GM12878 (cell line): ENCODE results near the gene PHYH. TPM values are rescaled to one million over a fixed set of nuclear protein-coding genes. Genes with fewer than 3 reads are reported as not detected.

Experiments used
- ATAC-seq: fragments of 200-7000 bp; cut with Tn5 transposase; 3 replicates; pipeline ENCODE4 v1.9.1; 2020; ENCODE audit warnings: mild to moderate bottlenecking, moderate library complexity
- BruUV-seq: library from RNA; stranded (reverse); fragments of 400-500 nt; replicated peaks from 2 replicates; lab custom pipeline; 2021; lab: Mats Ljungman, UMichigan
- CTCF ChIA-PET: fragments of 300-600 bp; sonication (Branson Sonifier 250); formaldehyde crosslinking; extraction: SDS; loops from one replicate; lab custom pipeline; 2021; ENCODE audit warnings: inconsistent platforms; lab: Yijun Ruan, JAX
- POLR2A ChIA-PET: fragments of 350-600 bp; formaldehyde crosslinking; extraction: SDS; loops from one replicate; lab custom pipeline; 2021; ENCODE audit warnings: inconsistent platforms; lab: Charles Lee
- RAD21 ChIA-PET: fragments of 300-600 bp; sonication (Branson Sonifier 250); formaldehyde crosslinking; loops from one replicate; lab custom pipeline; 2023; ENCODE audit warnings: antibody characterized with exemption; ENCODE audit not compliant: unreplicated experiment; lab: Charles Lee
- SMC1A ChIA-PET: fragments of 300-600 bp; sonication (Branson Sonifier 250); formaldehyde crosslinking; loops from one replicate; lab custom pipeline; 2023; ENCODE audit not compliant: unreplicated experiment, uncharacterized antibody; lab: Charles Lee
- DNase-seq: peaks from one replicate; pipeline ENCODE4 v3.0.0-alpha.2; 2011; ENCODE audit warnings: low read depth, low spot score
- FAIRE-seq: peaks from 3 replicates; lab custom pipeline; 2011; peaks lifted over from hg19 to GRCh38; lab: Jason Lieb, UNC
- H2AFZ ChIP-seq: 2 replicates; pipeline ENCODE4 v1.6.0; 2011; ENCODE audit warnings: low read depth, low read length, control low read depth; ENCODE audit not compliant: control insufficient read depth
- H3K27ac ChIP-seq: 2 replicates; pipeline ENCODE4 v1.5.1; 2011; ENCODE audit warnings: control low read depth; ENCODE audit not compliant: control insufficient read depth, insufficient read depth
- H3K27me3 ChIP-seq, 2 experiments: replicated peaks in 1 of 2; 2 replicates each; pipeline versions ENCODE4 v1.6.0 to v1.6.1; 2011; ENCODE audit warnings: low read length in 1 of 2; ENCODE audit not compliant: control insufficient read depth in 2 of 2, insufficient read depth in 2 of 2
- H3K36me3 ChIP-seq, 2 experiments: 2 replicates each; pipeline ENCODE4 v1.5.1; 2011; ENCODE audit warnings: low read length in 1 of 2; ENCODE audit not compliant: control insufficient read depth in 2 of 2, insufficient read depth in 2 of 2
- H3K4me1 ChIP-seq: 2 replicates; pipeline ENCODE4 v1.6.1; 2011; ENCODE audit warnings: mild to moderate bottlenecking, low read length, moderate library complexity, mixed read lengths; ENCODE audit not compliant: control insufficient read depth, insufficient read depth
- H3K4me2 ChIP-seq: 2 replicates; pipeline ENCODE4 v1.6.0; 2011; ENCODE audit warnings: control low read depth; ENCODE audit not compliant: control insufficient read depth, insufficient read depth
- H3K4me3 ChIP-seq: fragments of 200-600 bp; sonication (generic); 2 replicates; pipeline ENCODE4 v1.5.1; 2016
- H3K79me2 ChIP-seq: 2 replicates; pipeline ENCODE4 v1.6.0; 2011; ENCODE audit warnings: low read length; ENCODE audit not compliant: control insufficient read depth, insufficient read depth
- H3K9ac ChIP-seq: 2 replicates; pipeline ENCODE4 v1.8.0; 2011; ENCODE audit warnings: low read length, control low read depth, mixed read lengths; ENCODE audit not compliant: control insufficient read depth, insufficient read depth
- H3K9me3 ChIP-seq: replicated peaks from 3 replicates; pipeline ENCODE4 v1.5.1; 2011; ENCODE audit warnings: mild to moderate bottlenecking, low read length; ENCODE audit not compliant: control insufficient read depth, insufficient read depth
- H4K20me1 ChIP-seq: 2 replicates; pipeline ENCODE4 v1.6.0; 2011; ENCODE audit not compliant: control insufficient read depth, insufficient read depth
- ASH2L ChIP-seq: fragments of 300-600, 200-600 bp; sonication (generic); IDR thresholded peaks from 2 replicates; pipeline ENCODE4 v1.6.1; 2017; ENCODE audit warnings: low read depth, mild to moderate bottlenecking, borderline replicate concordance
- BCL11A ChIP-seq: IDR thresholded peaks from 2 replicates; pipeline ENCODE4 v1.6.1; 2011; ENCODE audit warnings: low read depth, low read length
- CBX3 ChIP-seq: fragments of 200-600 bp; sonication (generic); IDR thresholded peaks from 2 replicates; pipeline ENCODE4 v1.6.1; 2016; ENCODE audit warnings: low read depth, borderline replicate concordance
- EGR1 ChIP-seq, 2 experiments: IDR thresholded peaks; 1 replicate in 1 of 2; 2 replicates in 1 of 2; pipeline ENCODE4 v1.6.1; 2011 to 2012; ENCODE audit warnings: low read depth in 2 of 2, low read length in 2 of 2, borderline replicate concordance in 1 of 2, mild to moderate bottlenecking in 1 of 2, moderate library complexity in 1 of 2
- IRF3 ChIP-seq: fragments of 450-650 bp; IDR thresholded peaks from 2 replicates; pipeline ENCODE4 v1.6.1; 2014; ENCODE audit warnings: mild to moderate bottlenecking
- KDM1A ChIP-seq: fragments of 200-600 bp; sonication (generic); IDR thresholded peaks from 2 replicates; pipeline ENCODE4 v1.6.1; 2016; ENCODE audit warnings: borderline replicate concordance
- KLF5 ChIP-seq: fragments of 450-650 bp; IDR thresholded peaks from 2 replicates; pipeline ENCODE4 v1.6.1; 2014; ENCODE audit warnings: mild to moderate bottlenecking; ENCODE audit not compliant: partially characterized antibody
- PRDM15 ChIP-seq: fragments of 450-650 bp; formaldehyde crosslinking; IDR thresholded peaks from 2 replicates; pipeline ENCODE4 v1.4.0; 2020; ENCODE audit warnings: mild to moderate bottlenecking, moderate library complexity
- RUNX3 ChIP-seq: IDR thresholded peaks from 2 replicates; pipeline ENCODE4 v1.6.1; 2012; ENCODE audit warnings: low read length, inconsistent platforms
- ZNF217 ChIP-seq: fragments of 450-650 bp; IDR thresholded peaks from 2 replicates; pipeline ENCODE4 v1.6.1; 2017; ENCODE audit warnings: antibody characterized with exemption, mild to moderate bottlenecking
- ZSCAN29 ChIP-seq: fragments of 450-650 bp; IDR thresholded peaks from 2 replicates; pipeline ENCODE4 v1.6.1; 2017; ENCODE audit warnings: mild to moderate bottlenecking, moderate library complexity
- WGBS: methylation state at CpG from one replicate; pipeline ENCODE4 v1.1.6; 2016; ENCODE audit warnings: low lambda C conversion rate; ENCODE audit not compliant: insufficient replicate concordance, insufficient coverage; ENCODE audit errors: missing lambda C conversion rate; 5-methylcytosine and 5-hydroxymethylcytosine counted together
- in situ Hi-C: fragments of 300-500 bp; cut with MboI; formaldehyde crosslinking; loops from 9 replicates; pipeline ENCODE4 v1.14.3; 2018; ENCODE audit warnings: mixed read lengths
- intact Hi-C: fragments of 100-400 bp; cut with micrococcal nuclease; formaldehyde crosslinking; loops from one replicate; pipeline ENCODE4 v1.14.2; 2022; ENCODE audit not compliant: unreplicated experiment
- polyA plus RNA-seq, 11 experiments: library from polyadenylated mRNA; depleted of rRNA in 4 of 11; unstranded in 6 of 11; stranded (reverse) in 5 of 11; fragments of >200 nt; fragmentation: Nextera tagmentation in 4 of 11; fragmentation: Illumina TruSeq in 1 of 11; extraction: Ambion mirVana in 4 of 11; extraction: Trizol in 1 of 11; gene quantifications; 1 replicate in 1 of 11; 2 replicates in 10 of 11; pipeline versions ENCODE4 v1.2.1 to v1.2.3, GENCODE V29; 2011 to 2016; ENCODE audit warnings: inconsistent platforms in 2 of 11, missing spikeins in 2 of 11, low read depth in 1 of 11
- total RNA-seq, 4 experiments: library from RNA; depleted of rRNA in 3 of 4; stranded (reverse); fragments of >200 nt in 3 of 4; fragmentation: Illumina TruSeq in 1 of 4; extraction: Trizol in 1 of 4; gene quantifications; 2 replicates each; pipeline versions ENCODE4 v1.2.1 to v1.2.3, GENCODE V29; 2013 to 2021

Gene PHYH
- total and polyA plus RNA-seq, 10 of the 15 experiments (the other 5 are each of a cell fraction or from before 2014, with no cell fraction given) = 3.2 to 10.3 (median 5.0) TPM

GRCh38 chr10:13311177-13311575 lies 11.3 kb upstream of the PHYH start:
- Histone ChIP-seq H2AFZ (no peak overlapping the region), H3K4me2 (no peak overlapping the region), H3K4me1 (no peaks in the 10 kb centered on the region), H3K79me2 (no peaks in the 10 kb centered on the region), H3K4me3 (no peak overlapping the region), H3K9ac (no peak overlapping the region), H3K27me3 (no peaks in the 10 kb centered on the region), H3K36me3 (no peaks in the 10 kb centered on the region), H3K9me3 (no peaks in the 10 kb centered on the region), H4K20me1 (no peaks in the 10 kb centered on the region), H3K27ac (no peak overlapping the region)
- POLR2A ChIA-PET = no interaction called here
- CTCF ChIA-PET = no interaction called here
- 68% methylated on average over 5 of the region's 5 CpGs for WGBS
- RAD21 ChIA-PET = no interaction called here
- in situ Hi-C loops = no loop called here
- intact Hi-C loops = no loop called here
- SMC1A ChIA-PET = no interaction called here
- FAIRE-seq (no peak), DNase-seq (no peak), ATAC-seq (no peak)
- TF ChIP-seq EGR1 (IDR thresholded peaks at IDR 0.05; ENCODE audit: borderline replicate concordance in 1 of 2, low read depth in 2 of 2, low read length in 2 of 2) = no peak
- TF ChIP-seq ZSCAN29 = no peak
- no peak for TF ChIP-seq KDM1A
- no peak for TF ChIP-seq KLF5
- no peak for TF ChIP-seq PRDM15
- no peak for TF ChIP-seq BCL11A
- TF ChIP-seq RUNX3 = no peak
- TF ChIP-seq ZNF217 = no peak
- TF ChIP-seq CBX3 = no peak
- no peak for TF ChIP-seq ASH2L
- TF ChIP-seq IRF3 = no peak
- BruUV-seq = no TSS peak
